ENCODE measurements around the gene N4BP2.

N4BP2 gene

GRCh38 chr4:40186665-40187014 is 130.0 kb downstream of the N4BP2 start:
- H3K4me2 ChIP-seq (ENCODE audit: low read depth, low read length), result no peak overlapping the region
- no peaks in the 10 kb centered on the region for H3K36me3 ChIP-seq (replicated peaks; ENCODE audit: insufficient read depth, low read length)
- peaks cover 4% of the 10 kb centered on the region; the same call in 1 of the 2 replicates for H3K4me1 ChIP-seq (ENCODE audit: low read length)
- no peaks in the 10 kb centered on the region for H3K9me3 ChIP-seq (replicated peaks; ENCODE audit: insufficient read depth, low read length)
- H3F3A ChIP-seq (ENCODE audit: insufficient read depth, low read length), result peaks cover 8% of the 10 kb centered on the region; the same call in 1 of the 2 replicates
- TF ChIP-seq CTCF (IDR thresholded peaks at IDR 0.05; ENCODE audit: low read length), result no peak
- no peak for TF ChIP-seq EZH2phosphoT487 (IDR thresholded peaks at IDR 0.05; ENCODE audit: low read length)
- TF ChIP-seq EZH2 (optimal IDR thresholded peaks at IDR 0.05; ENCODE audit: low read depth, low read length), result no peak
- DNase-seq, result no peak
- H4K20me1 ChIP-seq (ENCODE audit: insufficient read depth, low read length), result no peaks in the 10 kb centered on the region
- peaks cover 27% of the 10 kb centered on the region for H3K79me2 ChIP-seq (ENCODE audit: low read length)
- H3K4me3 ChIP-seq (ENCODE audit: low read length), result no peak overlapping the region
- no peak overlapping the region for H3K9ac ChIP-seq (ENCODE audit: low read length)
- no peak overlapping the region for H2AFZ ChIP-seq (ENCODE audit: low read length)
- H3K27ac ChIP-seq (ENCODE audit: low read length), result no peak overlapping the region
- no peaks in the 10 kb centered on the region for H3K27me3 ChIP-seq (replicated peaks; ENCODE audit: insufficient read depth, low read length)
- no peaks in the 10 kb centered on the region for H3K9me2 ChIP-seq (replicated peaks; ENCODE audit: insufficient read depth, low read length)

- Histone ChIP-seq H3K9me2 (replicated peaks; ENCODE audit: insufficient read depth, low read length) (no peaks in the 10 kb centered on the region), H4K20me1 (ENCODE audit: insufficient read depth, low read length) (no peaks in the 10 kb centered on the region), H3K4me3 (ENCODE audit: low read length) (no peak overlapping the region), H3K9ac (ENCODE audit: low read length) (no peak overlapping the region), H3K36me3 (replicated peaks; ENCODE audit: insufficient read depth, low read length) (no peaks in the 10 kb centered on the region), H3K27me3 (replicated peaks; ENCODE audit: insufficient read depth, low read length) (no peaks in the 10 kb centered on the region), H3K9me3 (replicated peaks; ENCODE audit: insufficient read depth, low read length) (no peaks in the 10 kb centered on the region), H3K79me2 (ENCODE audit: low read length) (peaks cover 35% of the 10 kb centered on the region), H3K27ac (ENCODE audit: low read length) (no peak overlapping the region), H3K4me2 (ENCODE audit: low read depth, low read length) (no peak overlapping the region), H2AFZ (ENCODE audit: low read length) (no peak overlapping the region), H3F3A (ENCODE audit: insufficient read depth, low read length) (peaks cover 16% of the 10 kb centered on the region), H3K4me1 (ENCODE audit: low read length) (peaks cover 4% of the 10 kb centered on the region; the same call in 1 of the 2 replicates)
- TF ChIP-seq EZH2phosphoT487 (IDR thresholded peaks at IDR 0.05; ENCODE audit: low read length) (no peak), CTCF (IDR thresholded peaks at IDR 0.05; ENCODE audit: low read length) (no peak), EZH2 (optimal IDR thresholded peaks at IDR 0.05; ENCODE audit: low read depth, low read length) (no peak)
- no peak for DNase-seq
Measured at GRCh38 chr4:40187386-40187906, 130.8 kb downstream of the N4BP2 start.

- peaks cover 5% of the 10 kb centered on the region; the same call in 1 of the 2 replicates for H3K4me1 ChIP-seq (ENCODE audit: low read length)
- DNase-seq, result peak; percentile 52
- H3K9ac ChIP-seq (ENCODE audit: low read length), result peak overlapping the region; percentile 95
- peak overlapping the region; percentile 97 for H3K27ac ChIP-seq (ENCODE audit: low read length)
- H3K4me3 ChIP-seq (ENCODE audit: low read length), result peak overlapping the region; percentile 67
- TF ChIP-seq CTCF (IDR thresholded peaks at IDR 0.05; ENCODE audit: low read length) (no peak), EZH2phosphoT487 (IDR thresholded peaks at IDR 0.05; ENCODE audit: low read length) (no peak), EZH2 (optimal IDR thresholded peaks at IDR 0.05; ENCODE audit: low read depth, low read length) (no peak)
- H3K79me2 ChIP-seq (ENCODE audit: low read length), result peaks cover 59% of the 10 kb centered on the region
- H3F3A ChIP-seq (ENCODE audit: insufficient read depth, low read length), result peaks cover 40% of the 10 kb centered on the region
- H4K20me1 ChIP-seq (ENCODE audit: insufficient read depth, low read length), result no peaks in the 10 kb centered on the region
- no peaks in the 10 kb centered on the region for H3K36me3 ChIP-seq (replicated peaks; ENCODE audit: insufficient read depth, low read length)
- H3K9me3 ChIP-seq (replicated peaks; ENCODE audit: insufficient read depth, low read length), result no peaks in the 10 kb centered on the region
- H3K9me2 ChIP-seq (replicated peaks; ENCODE audit: insufficient read depth, low read length), result no peaks in the 10 kb centered on the region
- peak overlapping the region; percentile 78; the same call in 1 of the 2 replicates for H2AFZ ChIP-seq (ENCODE audit: low read length)
- peak overlapping the region; percentile 86 for H3K4me2 ChIP-seq (ENCODE audit: low read depth, low read length)
- H3K27me3 ChIP-seq (replicated peaks; ENCODE audit: insufficient read depth, low read length), result no peaks in the 10 kb centered on the region
Measured at GRCh38 chr4:40190019-40190418, 133.4 kb downstream of the N4BP2 start.
